ENCODE results near the gene UBL7. TPM values are rescaled to one million over a fixed set of nuclear protein-coding genes. Genes with fewer than 3 reads are reported as not detected.

UBL7 gene
- total RNA-seq, 4 donors from 2014 or later = 32.2 to 74.2 (median 62.8) TPM

- Histone ChIP-seq H3K27ac (no peak overlapping the region), H3K9me3 (no peaks in the 10 kb centered on the region)
Observed at GRCh38 chr15:74408385-74408784, 52.6 kb downstream of the UBL7 start.

DNA sequence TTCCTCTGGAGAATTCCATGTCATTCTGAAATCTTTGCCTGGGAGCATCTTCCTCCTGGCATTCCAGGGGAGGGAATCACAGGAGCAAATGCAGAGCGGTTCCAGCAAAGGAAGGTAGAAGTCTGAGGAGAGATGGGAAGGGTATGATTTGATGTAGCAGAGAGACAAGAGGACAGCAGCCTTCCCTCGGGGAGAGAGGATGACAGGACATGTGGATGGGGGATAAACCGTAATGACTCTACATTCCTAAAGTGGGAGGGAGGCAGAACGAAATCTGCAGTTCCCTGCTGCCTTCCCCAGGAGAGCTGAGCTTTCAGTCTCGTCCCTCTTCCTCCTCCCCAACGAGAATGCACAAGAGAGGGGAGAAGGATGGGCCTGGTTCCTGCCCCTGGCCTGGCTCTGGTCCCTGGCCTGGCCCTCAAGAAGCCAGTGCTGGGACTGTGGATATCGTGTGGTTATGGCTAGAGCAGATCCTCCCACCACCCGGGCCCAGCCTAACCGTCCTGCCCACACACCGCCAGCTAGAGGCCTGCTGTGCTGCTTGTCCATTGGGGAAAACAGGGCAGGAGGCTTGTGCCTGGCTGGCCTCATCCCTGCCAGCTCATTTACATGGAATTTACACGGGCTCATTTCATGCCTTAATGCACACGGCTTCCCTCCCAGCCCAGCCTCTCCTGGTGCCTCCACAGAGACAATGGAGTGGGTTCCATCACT lies 53.8 kb downstream of the UBL7 start:
- Histone ChIP-seq H3K9me3 (no peaks in the 10 kb centered on the region), H3K4me1 (peaks cover 7% of the 10 kb centered on the region), H3K27me3 (no peaks in the 10 kb centered on the region), H3K27ac (no peak overlapping the region), H3K4me3 (no peak overlapping the region), H3K36me3 (peaks cover 14% of the 10 kb centered on the region)
- no peak for DNase-seq (ENCODE audit: low spot score in 2 of 2)
- WGBS = 36% methylated on average over 9 of the region's 12 CpGs
- no peak for TF ChIP-seq POLR2A (IDR thresholded peaks at IDR 0.05)
- no peak for TF ChIP-seq EP300 (IDR thresholded peaks at IDR 0.05)
- TF ChIP-seq POLR2AphosphoS5 (IDR thresholded peaks at IDR 0.05) = no peak
- TF ChIP-seq, protein P1, sequence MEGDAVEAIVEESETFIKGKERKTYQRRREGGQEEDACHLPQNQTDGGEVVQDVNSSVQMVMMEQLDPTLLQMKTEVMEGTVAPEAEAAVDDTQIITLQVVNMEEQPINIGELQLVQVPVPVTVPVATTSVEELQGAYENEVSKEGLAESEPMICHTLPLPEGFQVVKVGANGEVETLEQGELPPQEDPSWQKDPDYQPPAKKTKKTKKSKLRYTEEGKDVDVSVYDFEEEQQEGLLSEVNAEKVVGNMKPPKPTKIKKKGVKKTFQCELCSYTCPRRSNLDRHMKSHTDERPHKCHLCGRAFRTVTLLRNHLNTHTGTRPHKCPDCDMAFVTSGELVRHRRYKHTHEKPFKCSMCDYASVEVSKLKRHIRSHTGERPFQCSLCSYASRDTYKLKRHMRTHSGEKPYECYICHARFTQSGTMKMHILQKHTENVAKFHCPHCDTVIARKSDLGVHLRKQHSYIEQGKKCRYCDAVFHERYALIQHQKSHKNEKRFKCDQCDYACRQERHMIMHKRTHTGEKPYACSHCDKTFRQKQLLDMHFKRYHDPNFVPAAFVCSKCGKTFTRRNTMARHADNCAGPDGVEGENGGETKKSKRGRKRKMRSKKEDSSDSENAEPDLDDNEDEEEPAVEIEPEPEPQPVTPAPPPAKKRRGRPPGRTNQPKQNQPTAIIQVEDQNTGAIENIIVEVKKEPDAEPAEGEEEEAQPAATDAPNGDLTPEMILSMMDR (IDR thresholded peaks at IDR 0.05) = no peak

More at GRCh38 chr15:74408385-74408784, 52.6 kb downstream of the UBL7 start:
- no peak for DNase-seq (ENCODE audit: low spot score in 2 of 2)
- TF ChIP-seq EP300 (IDR thresholded peaks at IDR 0.05) (no peak), POLR2A (IDR thresholded peaks at IDR 0.05) (no peak), POLR2AphosphoS5 (IDR thresholded peaks at IDR 0.05) (no peak)
- TF ChIP-seq, protein P1 (IDR thresholded peaks at IDR 0.05) = no peak
- WGBS = 89% methylated on average over 2 of the region's 2 CpGs
- peaks cover 7% of the 10 kb centered on the region for H3K4me1 ChIP-seq
- no peak overlapping the region for H3K4me3 ChIP-seq
- H3K27me3 ChIP-seq = no peaks in the 10 kb centered on the region
- peaks cover 17% of the 10 kb centered on the region for H3K36me3 ChIP-seq

DNA sequence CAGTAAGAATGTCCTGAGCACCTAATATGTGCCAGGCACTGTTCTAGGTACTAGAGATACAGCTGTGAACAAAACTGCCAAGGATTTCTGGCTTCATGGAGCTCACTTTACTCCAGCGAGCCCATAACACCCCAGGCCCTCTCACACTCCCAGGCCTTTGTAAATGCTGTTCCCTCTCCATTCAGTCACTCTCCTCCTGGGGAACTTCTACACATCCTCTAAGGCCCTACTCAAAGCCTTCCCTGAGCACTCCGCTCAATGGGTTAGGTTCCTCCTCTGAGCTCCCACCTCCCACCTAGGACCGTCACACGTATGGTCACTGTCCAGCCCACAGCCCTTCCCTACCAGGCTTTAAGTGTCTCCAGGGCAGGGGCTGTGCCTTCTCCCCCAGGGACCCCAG lies 54.4 kb downstream of the UBL7 start:
- DNase-seq (ENCODE audit: low spot score in 2 of 2) = no peak
- peaks cover 14% of the 10 kb centered on the region for H3K36me3 ChIP-seq
- TF ChIP-seq POLR2AphosphoS5 (IDR thresholded peaks at IDR 0.05) = no peak
- TF ChIP-seq EP300 (IDR thresholded peaks at IDR 0.05) = no peak
- TF ChIP-seq, protein P1 (IDR thresholded peaks at IDR 0.05) = no peak
- no peak for TF ChIP-seq POLR2A (IDR thresholded peaks at IDR 0.05)
- H3K4me3 ChIP-seq = no peak overlapping the region
- no peaks in the 10 kb centered on the region for H3K27me3 ChIP-seq
- H3K4me1 ChIP-seq = peaks cover 7% of the 10 kb centered on the region
- H3K9me3 ChIP-seq = no peaks in the 10 kb centered on the region
- H3K27ac ChIP-seq = no peak overlapping the region
- 96% methylated on average over 4 of the region's 4 CpGs for WGBS

DNA sequence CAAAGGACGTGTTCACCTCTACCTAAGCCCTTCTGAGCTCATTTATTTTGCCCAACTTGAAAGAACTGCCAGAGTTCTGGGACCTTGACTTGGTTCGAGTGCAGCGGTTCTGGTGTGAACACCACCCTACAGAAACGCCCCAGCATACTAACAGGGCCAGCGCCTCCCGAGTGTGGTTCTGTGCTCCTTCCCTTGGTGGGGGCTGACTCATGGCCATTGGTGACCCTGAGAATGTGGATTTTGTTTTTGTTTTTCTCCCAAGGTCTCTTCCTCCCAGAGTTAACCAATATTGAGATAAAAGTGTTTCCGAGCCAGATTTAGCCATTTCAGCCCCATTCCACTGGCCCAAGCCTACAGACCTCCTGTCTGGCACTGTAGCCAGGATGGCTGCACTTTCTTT lies 55.1 kb downstream of the UBL7 start:
- DNase-seq (ENCODE audit: low spot score in 2 of 2) = no peak
- TF ChIP-seq POLR2AphosphoS5 (IDR thresholded peaks at IDR 0.05) (no peak), EP300 (IDR thresholded peaks at IDR 0.05) (no peak), POLR2A (IDR thresholded peaks at IDR 0.05) (no peak)
- TF ChIP-seq, protein P1 (IDR thresholded peaks at IDR 0.05) = no peak
- Histone ChIP-seq H3K36me3 (peaks cover 7% of the 10 kb centered on the region), H3K4me3 (no peak overlapping the region), H3K4me1 (peaks cover 10% of the 10 kb centered on the region), H3K9me3 (no peaks in the 10 kb centered on the region), H3K27me3 (no peaks in the 10 kb centered on the region), H3K27ac (no peak overlapping the region)
- WGBS = 93% methylated on average over 7 of the region's 7 CpGs

DNA sequence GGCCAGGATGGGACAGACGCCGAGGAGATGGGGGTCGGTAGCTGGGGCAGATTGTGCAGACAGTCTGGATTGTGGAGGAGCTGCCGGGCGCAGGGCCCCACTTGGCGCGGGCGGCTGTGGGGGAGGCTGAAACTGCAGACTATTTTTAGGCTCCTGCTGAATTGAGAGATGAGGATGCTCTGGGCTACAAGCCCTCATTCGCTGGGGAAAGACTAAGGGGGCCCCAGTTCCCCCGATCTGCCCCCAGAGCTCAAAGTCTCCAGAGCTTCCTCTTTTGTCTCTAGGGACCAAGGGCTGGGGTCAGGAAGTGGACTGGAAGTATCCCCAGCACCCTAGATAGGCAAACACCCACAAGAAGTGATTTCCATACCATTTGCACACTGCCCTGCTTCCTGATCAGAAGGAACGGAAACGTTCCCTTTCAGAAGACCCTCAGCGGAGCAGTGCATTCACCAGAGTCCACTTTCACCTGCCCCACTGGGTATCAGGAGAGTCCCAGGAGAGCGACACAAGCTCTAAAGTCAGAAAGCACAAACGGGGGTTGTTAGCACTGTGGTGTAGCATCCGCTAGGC lies 56.9 kb downstream of the UBL7 start:
- no peak overlapping the region for H3K27ac ChIP-seq
- H3K27me3 ChIP-seq = no peaks in the 10 kb centered on the region
- no peak overlapping the region for H3K4me3 ChIP-seq
- H3K4me1 ChIP-seq = peaks cover 15% of the 10 kb centered on the region
- 68% methylated on average over 10 of the region's 16 CpGs for WGBS
- no peaks in the 10 kb centered on the region for H3K36me3 ChIP-seq
- no peak for DNase-seq (ENCODE audit: low spot score in 2 of 2)
- no peaks in the 10 kb centered on the region for H3K9me3 ChIP-seq
- TF ChIP-seq POLR2AphosphoS5 (IDR thresholded peaks at IDR 0.05) = no peak
- no peak for TF ChIP-seq EP300 (IDR thresholded peaks at IDR 0.05)
- TF ChIP-seq, protein P1 (IDR thresholded peaks at IDR 0.05) = no peak
- no peak for TF ChIP-seq POLR2A (IDR thresholded peaks at IDR 0.05)
